Measurements from ENCODE around the gene SHLD3.

DNA sequence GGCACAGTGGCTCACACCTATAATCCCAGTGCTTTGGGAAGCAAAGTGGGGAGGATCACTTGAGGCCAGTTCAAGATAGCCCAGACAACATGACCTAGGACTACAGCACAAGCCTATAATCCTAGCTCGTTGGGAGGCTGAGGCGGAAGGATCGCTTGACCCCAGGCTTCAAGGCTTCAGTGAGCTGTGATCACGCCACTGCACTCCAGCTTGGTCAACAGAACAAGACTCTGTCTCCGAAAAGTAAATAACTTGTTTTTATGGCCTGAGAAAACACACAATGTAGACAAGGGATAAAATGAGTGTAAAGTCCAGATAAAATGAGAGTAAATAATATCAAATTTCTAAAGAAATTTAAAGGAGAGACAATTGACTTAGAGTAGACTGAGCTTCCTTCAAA lies 26.3 kb downstream of the SHLD3 start:
- TF ChIP-seq EZH2 (IDR thresholded peaks at IDR 0.05; ENCODE audit: low read length, unreplicated experiment) (no peak), CTCF (conservative IDR thresholded peaks at IDR 0.05; ENCODE audit: low read depth, low read length) (no peak), EZH2phosphoT487 (IDR thresholded peaks at IDR 0.05; ENCODE audit: borderline replicate concordance, low read length) (no peak)

Data from PC-3 (cell line).